ENCODE results near the gene TNFRSF6B.

The TNFRSF6B gene

DNA sequence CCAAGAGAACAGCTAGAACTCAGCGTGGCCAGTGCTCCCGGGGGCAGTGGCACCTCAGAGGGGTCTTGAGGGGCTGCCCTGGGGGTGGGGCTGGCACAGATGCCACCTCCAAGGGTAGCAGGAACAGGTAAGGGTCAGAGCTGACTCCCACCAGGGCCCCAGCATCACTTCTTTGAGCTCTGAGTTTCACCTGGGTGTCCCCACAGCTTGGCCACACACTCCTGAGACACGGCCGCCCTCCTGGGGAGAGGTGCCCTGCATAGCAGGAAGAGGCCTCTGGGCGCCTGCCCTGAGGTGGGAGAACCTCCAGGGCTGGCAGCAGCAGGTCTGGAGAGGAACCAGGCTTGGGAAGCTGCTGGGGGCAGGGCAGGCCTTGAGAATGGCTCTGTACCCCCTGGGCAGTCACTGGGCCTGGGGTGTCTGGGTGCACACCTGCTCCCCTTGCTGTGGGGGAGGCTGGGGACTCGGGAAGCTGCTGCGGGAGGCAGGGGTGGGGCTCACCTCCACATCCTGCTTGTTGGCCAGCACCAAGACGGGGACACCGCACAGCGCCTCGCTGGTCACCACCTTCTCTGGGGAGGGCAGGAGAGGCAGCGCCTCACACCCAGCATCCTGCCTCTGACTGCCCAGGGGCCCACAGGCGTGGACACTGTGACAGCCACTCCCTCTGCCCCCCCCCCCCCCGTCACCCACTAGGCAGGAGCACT lies 5.0 kb downstream of the TNFRSF6B start:
- Histone ChIP-seq H3K9me2 (replicated peaks; ENCODE audit: low read depth, low read length) (no peaks in the 10 kb centered on the region), H2AFZ (ENCODE audit: low read length) (no peak overlapping the region), H3K27me3 (ENCODE audit: insufficient read depth, low read length, poor library complexity, severe bottlenecking) (no peaks in the 10 kb centered on the region), H3F3A (ENCODE audit: low read depth) (no peaks in the 10 kb centered on the region), H3K9ac (ENCODE audit: low read depth, low read length, poor library complexity, severe bottlenecking) (no peak overlapping the region), H3K4me2 (ENCODE audit: low read depth, low read length, poor library complexity, severe bottlenecking) (no peak overlapping the region), H3K36me3 (ENCODE audit: insufficient read depth, low read length) (peaks cover 13% of the 10 kb centered on the region; the same call in 1 of the 2 replicates), H3K4me1 (ENCODE audit: insufficient read depth, low read length, poor library complexity, severe bottlenecking) (peaks cover 8% of the 10 kb centered on the region), H3K4me3 (ENCODE audit: low read length, poor library complexity, severe bottlenecking) (no peak overlapping the region), H3K79me2 (ENCODE audit: insufficient read depth, low read length) (peaks cover 24% of the 10 kb centered on the region), H4K20me1 (ENCODE audit: insufficient read depth, low read length, poor library complexity, severe bottlenecking) (peaks cover 12% of the 10 kb centered on the region), H3K9me3 (ENCODE audit: insufficient read depth, low read depth, low read length) (no peaks in the 10 kb centered on the region)
- TF ChIP-seq EZH2phosphoT487 (IDR thresholded peaks at IDR 0.05; ENCODE audit: borderline replicate concordance), result no peak
- TF ChIP-seq, protein P1, sequence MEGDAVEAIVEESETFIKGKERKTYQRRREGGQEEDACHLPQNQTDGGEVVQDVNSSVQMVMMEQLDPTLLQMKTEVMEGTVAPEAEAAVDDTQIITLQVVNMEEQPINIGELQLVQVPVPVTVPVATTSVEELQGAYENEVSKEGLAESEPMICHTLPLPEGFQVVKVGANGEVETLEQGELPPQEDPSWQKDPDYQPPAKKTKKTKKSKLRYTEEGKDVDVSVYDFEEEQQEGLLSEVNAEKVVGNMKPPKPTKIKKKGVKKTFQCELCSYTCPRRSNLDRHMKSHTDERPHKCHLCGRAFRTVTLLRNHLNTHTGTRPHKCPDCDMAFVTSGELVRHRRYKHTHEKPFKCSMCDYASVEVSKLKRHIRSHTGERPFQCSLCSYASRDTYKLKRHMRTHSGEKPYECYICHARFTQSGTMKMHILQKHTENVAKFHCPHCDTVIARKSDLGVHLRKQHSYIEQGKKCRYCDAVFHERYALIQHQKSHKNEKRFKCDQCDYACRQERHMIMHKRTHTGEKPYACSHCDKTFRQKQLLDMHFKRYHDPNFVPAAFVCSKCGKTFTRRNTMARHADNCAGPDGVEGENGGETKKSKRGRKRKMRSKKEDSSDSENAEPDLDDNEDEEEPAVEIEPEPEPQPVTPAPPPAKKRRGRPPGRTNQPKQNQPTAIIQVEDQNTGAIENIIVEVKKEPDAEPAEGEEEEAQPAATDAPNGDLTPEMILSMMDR (conservative IDR thresholded peaks at IDR 0.05; ENCODE audit: low read length), result no peak

DNA sequence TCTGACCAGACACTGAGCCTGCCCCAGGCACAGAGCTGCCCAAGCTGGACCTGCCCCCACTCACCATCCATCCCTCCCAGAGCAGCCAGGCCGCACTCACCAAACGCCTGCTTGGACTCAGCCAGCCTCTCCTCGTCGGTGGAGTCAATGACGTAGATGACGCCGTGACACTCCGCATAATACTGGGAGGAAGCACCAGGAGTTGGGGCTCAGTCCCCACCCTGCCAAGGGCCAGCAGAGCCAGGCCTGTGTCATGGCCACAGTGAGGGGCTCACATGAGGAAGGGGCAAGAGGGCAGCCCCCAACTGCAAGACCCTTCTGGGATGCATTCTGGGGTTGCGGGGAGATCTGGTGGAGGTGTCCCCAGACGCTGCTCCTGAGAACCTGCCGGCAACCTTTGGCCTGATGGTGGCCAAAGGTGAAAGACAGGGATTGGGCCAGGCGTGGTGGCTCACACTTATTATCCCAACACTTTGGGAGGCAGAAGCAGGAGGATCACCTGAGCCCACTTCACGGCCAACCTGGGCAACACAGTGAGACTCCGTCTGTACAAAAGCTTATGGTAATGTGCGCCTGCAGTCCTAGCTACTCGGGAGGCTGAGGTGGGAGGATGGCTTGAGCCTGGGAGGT lies 5.7 kb downstream of the TNFRSF6B start:
- H3K27me3 ChIP-seq (ENCODE audit: insufficient read depth, low read length, poor library complexity, severe bottlenecking), result peaks cover under 1% of the 10 kb centered on the region
- peaks cover 18% of the 10 kb centered on the region for H4K20me1 ChIP-seq (ENCODE audit: insufficient read depth, low read length, poor library complexity, severe bottlenecking)
- TF ChIP-seq, protein P1 (conservative IDR thresholded peaks at IDR 0.05; ENCODE audit: low read length), result no peak
- no peak for TF ChIP-seq EZH2phosphoT487 (IDR thresholded peaks at IDR 0.05; ENCODE audit: borderline replicate concordance)
- H3K4me1 ChIP-seq (ENCODE audit: insufficient read depth, low read length, poor library complexity, severe bottlenecking), result peaks cover 10% of the 10 kb centered on the region
- H3K79me2 ChIP-seq (ENCODE audit: insufficient read depth, low read length), result peaks cover 31% of the 10 kb centered on the region
- H3K9me3 ChIP-seq (ENCODE audit: insufficient read depth, low read depth, low read length), result no peaks in the 10 kb centered on the region
- no peaks in the 10 kb centered on the region for H3F3A ChIP-seq (ENCODE audit: low read depth)
- H3K9ac ChIP-seq (ENCODE audit: low read depth, low read length, poor library complexity, severe bottlenecking), result no peak overlapping the region
- H3K4me2 ChIP-seq (ENCODE audit: low read depth, low read length, poor library complexity, severe bottlenecking), result no peak overlapping the region
- H3K4me3 ChIP-seq (ENCODE audit: low read length, poor library complexity, severe bottlenecking), result no peak overlapping the region
- H3K36me3 ChIP-seq (ENCODE audit: insufficient read depth, low read length), result peaks cover 13% of the 10 kb centered on the region; the same call in 1 of the 2 replicates
- no peaks in the 10 kb centered on the region for H3K9me2 ChIP-seq (replicated peaks; ENCODE audit: low read depth, low read length)
- no peak overlapping the region for H2AFZ ChIP-seq (ENCODE audit: low read length)

DNA sequence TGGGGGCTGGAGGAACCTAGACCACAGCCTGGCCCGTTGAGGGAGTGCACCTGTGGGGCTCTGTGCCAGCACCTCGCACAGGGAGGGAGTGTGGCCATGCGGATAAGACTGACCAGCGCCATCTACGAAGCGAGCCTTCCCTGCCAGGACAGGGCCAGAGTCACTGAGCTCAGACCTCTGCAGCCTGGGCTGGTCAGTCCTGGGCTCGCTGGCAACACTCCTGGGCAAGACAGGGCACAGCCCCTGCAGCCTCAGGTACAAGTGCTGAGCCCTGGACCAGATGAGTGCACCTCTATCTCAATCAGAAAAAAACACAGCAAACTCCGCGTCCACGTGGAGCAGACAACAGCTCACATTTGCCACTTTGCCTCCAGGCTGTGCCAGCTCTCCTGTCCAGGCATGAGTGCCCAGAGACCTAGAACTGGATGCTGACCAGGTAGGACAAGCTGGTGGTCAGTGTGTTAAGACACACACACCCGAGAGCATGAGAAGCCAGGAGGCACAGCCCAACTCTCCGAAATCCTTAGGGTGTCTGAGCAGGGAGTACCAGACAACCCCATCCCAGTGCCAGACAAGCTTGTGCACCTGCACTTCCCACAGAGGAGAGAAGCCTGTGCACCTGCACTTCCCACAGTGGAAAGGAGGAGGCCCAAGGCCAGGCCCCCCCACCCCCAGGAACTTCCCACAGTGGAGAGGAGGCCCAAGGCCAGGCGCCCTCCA lies 6.5 kb downstream of the TNFRSF6B start:
- peaks cover 23% of the 10 kb centered on the region for H4K20me1 ChIP-seq (ENCODE audit: insufficient read depth, low read length, poor library complexity, severe bottlenecking)

More for the DNA sequence above, 6.5 kb downstream of the TNFRSF6B start:
- H2AFZ ChIP-seq (ENCODE audit: low read length), result no peak overlapping the region
- peaks cover 4% of the 10 kb centered on the region for H3K27me3 ChIP-seq (ENCODE audit: insufficient read depth, low read length, poor library complexity, severe bottlenecking)
- no peak overlapping the region for H3K9ac ChIP-seq (ENCODE audit: low read depth, low read length, poor library complexity, severe bottlenecking)
- no peak for TF ChIP-seq EZH2phosphoT487 (IDR thresholded peaks at IDR 0.05; ENCODE audit: borderline replicate concordance)
- TF ChIP-seq, protein P1 (conservative IDR thresholded peaks at IDR 0.05; ENCODE audit: low read length), result no peak
- H3K4me3 ChIP-seq (ENCODE audit: low read length, poor library complexity, severe bottlenecking), result no peak overlapping the region
- peaks cover 10% of the 10 kb centered on the region for H3K4me1 ChIP-seq (ENCODE audit: insufficient read depth, low read length, poor library complexity, severe bottlenecking)
- no peaks in the 10 kb centered on the region for H3K9me3 ChIP-seq (ENCODE audit: insufficient read depth, low read depth, low read length)
- H3K36me3 ChIP-seq (ENCODE audit: insufficient read depth, low read length), result peaks cover 13% of the 10 kb centered on the region; the same call in 1 of the 2 replicates
- no peaks in the 10 kb centered on the region for H3K9me2 ChIP-seq (replicated peaks; ENCODE audit: low read depth, low read length)
- no peaks in the 10 kb centered on the region for H3F3A ChIP-seq (ENCODE audit: low read depth)
- no peak overlapping the region for H3K4me2 ChIP-seq (ENCODE audit: low read depth, low read length, poor library complexity, severe bottlenecking)
- H3K79me2 ChIP-seq (ENCODE audit: insufficient read depth, low read length), result peaks cover 37% of the 10 kb centered on the region

All from Loucy (cell line).